Inferior parietal cortex (tissue), 1 donor: ENCODE measurements around the gene AQP9.

ENCODE experiments used
- DNase-seq: peaks from one replicate; pipeline ENCODE4 v3.0.0-alpha.2; 2016; ENCODE audit errors: extremely low spot score

Gene AQP9

DNA sequence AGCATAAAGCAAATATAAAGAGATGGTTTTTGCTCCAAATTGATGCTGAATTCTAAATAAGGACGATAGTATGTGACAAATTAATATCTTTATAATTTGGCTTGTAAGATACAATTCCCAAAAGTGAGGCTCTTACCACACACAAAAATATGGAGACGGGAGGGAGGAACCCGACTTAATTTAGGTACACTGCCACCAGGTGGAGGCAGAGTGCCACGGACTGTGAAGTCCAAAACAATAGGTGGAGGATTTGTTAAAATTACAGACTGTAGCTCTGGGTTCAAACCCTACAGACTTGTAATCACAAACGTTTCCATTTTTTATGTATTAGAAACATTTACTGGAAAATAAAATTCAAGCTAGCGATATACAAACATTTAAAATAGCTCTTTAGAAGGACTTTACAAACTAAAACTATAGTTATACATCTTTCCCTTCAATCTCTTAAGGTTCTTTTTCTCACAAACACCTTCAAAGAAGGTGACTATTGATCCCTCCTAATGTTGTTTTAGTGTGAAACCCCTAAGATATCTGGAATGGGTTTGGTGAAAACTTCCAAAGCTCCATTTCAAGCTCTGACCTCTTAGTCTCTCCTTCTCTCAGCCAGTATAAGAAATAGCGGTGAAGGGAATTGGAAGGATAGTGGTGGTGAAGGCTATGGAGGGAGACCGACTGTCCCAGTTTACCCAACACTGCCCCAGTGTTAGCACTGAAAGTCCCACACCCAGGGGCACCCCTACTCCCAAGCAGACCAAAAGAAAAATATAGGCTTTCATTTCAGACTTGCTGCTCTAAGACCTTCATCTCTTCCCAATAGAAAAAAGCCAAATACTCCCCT is 89.7 kb downstream of the AQP9 start:
- DNase-seq = peak; percentile 90

DNA sequence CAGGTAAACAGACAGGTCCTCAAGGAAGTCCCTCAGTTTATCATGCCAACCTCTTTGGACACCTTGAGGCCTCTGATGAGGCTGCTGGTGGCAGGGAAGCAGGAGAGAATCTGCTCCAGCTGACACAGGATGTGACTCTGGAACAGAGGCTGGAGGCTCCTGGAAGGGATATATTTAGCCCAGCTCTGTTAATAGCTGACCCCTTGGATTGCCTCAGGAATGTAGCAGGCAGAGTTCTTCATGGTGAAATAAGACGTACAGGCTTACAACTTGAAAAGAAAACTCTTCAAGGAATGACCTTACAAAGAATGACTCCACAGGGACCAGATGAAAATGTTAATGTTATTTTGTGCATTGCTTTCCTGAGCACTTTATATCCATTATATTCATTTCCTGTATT is 90.5 kb downstream of the AQP9 start:
- DNase-seq = no peak

DNA sequence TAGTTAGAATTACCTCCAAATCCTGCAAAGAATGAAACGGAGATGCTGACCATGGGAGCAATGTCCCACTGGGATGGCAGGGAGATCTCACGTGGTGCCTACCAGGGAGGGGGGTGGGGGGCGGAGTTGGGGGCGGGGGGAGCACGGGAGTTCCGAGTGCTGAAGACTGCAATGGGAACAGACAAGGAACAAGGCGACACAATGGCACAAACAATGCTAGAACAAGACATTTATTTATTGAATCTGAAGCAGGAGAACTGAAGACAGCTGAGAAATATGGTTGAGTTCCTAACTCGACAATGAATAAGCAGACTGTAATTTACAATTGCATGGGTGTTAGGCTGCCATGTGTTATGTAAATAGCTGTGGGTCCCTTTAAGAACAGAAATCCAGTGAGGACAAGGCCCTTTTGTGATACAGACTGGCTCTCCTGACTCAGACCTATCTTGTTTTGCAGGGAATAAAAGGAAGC is 91.2 kb downstream of the AQP9 start:
- DNase-seq = peak; percentile 72

DNA sequence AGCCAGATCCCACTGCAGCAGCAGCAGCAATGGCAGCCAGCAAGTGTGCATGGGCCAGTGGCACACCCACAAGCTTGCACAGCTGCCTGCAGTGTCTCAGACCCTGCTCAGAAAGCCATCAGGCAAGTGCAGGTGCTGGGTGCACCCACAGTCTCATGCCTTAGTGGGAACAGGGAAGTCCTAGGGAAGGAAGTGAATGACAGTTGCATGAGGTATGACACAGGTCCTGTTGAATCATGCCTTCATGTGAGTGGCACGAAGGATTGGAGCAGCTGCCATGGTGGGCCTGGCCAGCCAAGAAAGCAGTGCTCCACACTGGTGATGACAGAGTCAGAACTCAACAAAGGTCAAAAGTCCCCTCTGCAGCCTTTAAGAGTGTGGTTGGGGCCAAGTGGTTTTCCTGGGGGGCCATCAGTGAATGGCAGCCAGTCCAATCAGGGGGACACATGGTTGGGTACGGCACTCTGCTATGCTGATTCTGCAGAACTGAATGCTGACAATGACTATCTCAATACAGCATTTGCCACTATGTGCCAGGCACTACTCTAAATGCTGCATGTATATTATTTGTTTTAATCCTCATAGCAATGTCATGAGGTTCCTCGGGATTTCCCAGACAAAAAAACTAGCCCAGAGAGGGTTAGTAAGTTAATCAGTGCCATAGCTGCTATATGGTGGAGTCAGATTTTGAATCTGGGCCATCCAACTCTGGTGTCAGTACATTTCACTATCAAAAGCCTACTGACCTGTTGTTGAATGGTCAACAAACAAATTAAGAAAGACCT is 94.3 kb downstream of the AQP9 start:
- no peak for DNase-seq

DNA sequence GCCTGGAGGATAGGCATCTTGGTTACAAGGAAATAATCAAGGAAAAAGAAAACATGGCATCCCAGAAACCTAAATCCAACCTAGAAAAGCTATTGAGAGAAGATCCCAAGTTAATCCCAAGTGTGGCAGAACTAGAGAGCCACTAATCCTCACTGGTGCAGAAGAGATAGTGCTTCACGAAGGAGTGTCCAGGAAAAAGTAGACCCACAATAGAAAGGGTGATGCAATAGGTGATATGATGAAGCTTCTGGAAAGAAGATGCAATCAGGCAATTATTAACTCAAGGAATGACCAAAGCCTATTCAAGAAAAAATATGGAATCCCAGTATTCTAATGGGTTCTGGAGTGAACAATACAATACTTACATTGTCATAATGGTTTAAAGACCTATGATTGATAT is 95.2 kb downstream of the AQP9 start:
- no peak for DNase-seq
